ENCODE data around the gene GABBR2. TPM values are rescaled to one million over a fixed set of nuclear protein-coding genes. Genes with fewer than 3 reads are reported as not detected.

GABBR2 gene
- total RNA-seq, 1 donor, result not detected

GRCh38 chr9:98500337-98500919 is 208.3 kb downstream of the GABBR2 start:
- TF ChIP-seq CTCF (IDR thresholded peaks at IDR 0.05; ENCODE audit: insufficient read depth, low read depth, low read length), result no peak

GRCh38 chr9:98495530-98495929 is 213.2 kb downstream of the GABBR2 start:
- DNase-seq (ENCODE audit: low read depth), result no peak
- H3K4me3 ChIP-seq (ENCODE audit: low read depth, low read length), result no peak overlapping the region
- TF ChIP-seq CTCF (IDR thresholded peaks at IDR 0.05; ENCODE audit: insufficient read depth, low read depth, low read length), result no peak

More at GRCh38 chr9:98500337-98500919, 208.3 kb downstream of the GABBR2 start:
- no peak overlapping the region for H3K4me3 ChIP-seq (ENCODE audit: low read depth, low read length)
- no peak for DNase-seq (ENCODE audit: low read depth)

- DNase-seq (ENCODE audit: low read depth), result no peak
- TF ChIP-seq CTCF (IDR thresholded peaks at IDR 0.05; ENCODE audit: insufficient read depth, low read depth, low read length), result no peak
- H3K4me3 ChIP-seq (ENCODE audit: low read depth, low read length), result no peak overlapping the region
Observed at GRCh38 chr9:98494852-98495251, 213.9 kb downstream of the GABBR2 start.

- no peak overlapping the region for H3K4me3 ChIP-seq (ENCODE audit: low read depth, low read length)
- TF ChIP-seq CTCF (IDR thresholded peaks at IDR 0.05; ENCODE audit: insufficient read depth, low read depth, low read length), result no peak
- DNase-seq (ENCODE audit: low read depth), result peak; percentile 50
Observed at GRCh38 chr9:98491828-98492227, 216.9 kb downstream of the GABBR2 start.

GRCh38 chr9:98491231-98491651 is 217.5 kb downstream of the GABBR2 start:
- H3K4me3 ChIP-seq (ENCODE audit: low read depth, low read length), result no peak overlapping the region
- no peak for DNase-seq (ENCODE audit: low read depth)

GRCh38 chr9:98488571-98489312 is 220.0 kb downstream of the GABBR2 start:
- peak; percentile 83 for DNase-seq (ENCODE audit: low read depth)
- no peak overlapping the region for H3K4me3 ChIP-seq (ENCODE audit: low read depth, low read length)
- TF ChIP-seq CTCF (IDR thresholded peaks at IDR 0.05; ENCODE audit: insufficient read depth, low read depth, low read length), result peak; percentile 35

More at GRCh38 chr9:98491231-98491651, 217.5 kb downstream of the GABBR2 start:
- no peak for TF ChIP-seq CTCF (IDR thresholded peaks at IDR 0.05; ENCODE audit: insufficient read depth, low read depth, low read length)

Measured in fibroblast of villous mesenchyme (primary cell).